ENCODE data around the gene GRSF1. TPM values are rescaled to one million over a fixed set of nuclear protein-coding genes. Genes with fewer than 3 reads are reported as not detected.

Gene GRSF1
- total and polyA plus RNA-seq, 2 of the 13 experiments (the other 11 are each of a cell fraction or from before 2014, with no cell fraction given), result 66.5 to 103 TPM

DNA sequence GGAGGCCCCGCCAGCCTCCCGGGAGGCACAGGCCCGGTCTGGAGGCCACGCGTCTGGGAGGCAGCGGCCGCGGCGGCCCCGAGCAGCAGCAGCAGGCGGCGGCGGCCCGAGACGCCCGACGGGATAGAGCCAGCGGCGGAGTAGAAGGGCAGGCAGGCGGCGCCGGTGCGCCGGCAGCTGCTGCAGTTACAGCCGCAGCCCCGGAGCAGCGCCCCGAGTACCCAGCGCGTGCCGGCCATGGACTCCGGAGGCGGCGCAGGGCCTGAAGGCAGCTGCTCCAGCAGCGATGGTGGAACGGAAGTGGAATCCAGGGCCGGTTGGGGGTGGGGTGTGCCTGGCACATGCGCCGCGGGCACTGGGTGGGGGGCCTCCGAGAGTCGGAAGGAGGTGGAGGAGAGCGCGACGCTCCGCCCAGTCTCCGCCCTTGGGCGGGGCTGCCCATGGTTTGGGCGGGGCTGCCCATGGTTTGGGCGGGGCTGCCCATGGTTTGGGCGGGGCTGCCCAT, at the start of gene GRSF1 (continued):
- TF ChIP-seq TGIF2 (CRISPR knock-in tag; IDR thresholded peaks at IDR 0.05) (peak; percentile 52; the same call in 1 of the 2 replicates), ATAD3A (CRISPR knock-in tag; IDR thresholded peaks at IDR 0.05) (no peak), SPEN (CRISPR knock-in tag; IDR thresholded peaks at IDR 0.05; ENCODE audit: low read depth) (peak; percentile 19), POLR2G (IDR thresholded peaks at IDR 0.05; ENCODE audit: low read depth, low read length) (peak; percentile 81), ZNF451 (CRISPR knock-in tag; IDR thresholded peaks at IDR 0.05) (peak; percentile 20), NKX3-1 (CRISPR knock-in tag; IDR thresholded peaks at IDR 0.05) (no peak), MEIS2 (CRISPR knock-in tag; IDR thresholded peaks at IDR 0.05) (peak; percentile 15; the same call in 1 of the 2 replicates), KDM2A (CRISPR knock-in tag; IDR thresholded peaks at IDR 0.05; ENCODE audit: borderline replicate concordance, low read depth) (peak; percentile 38; the same call in 1 of the 2 replicates), ETV5 (CRISPR knock-in tag; IDR thresholded peaks at IDR 0.05; ENCODE audit: borderline replicate concordance) (peak; percentile 87), ZNF761 (CRISPR knock-in tag; conservative IDR thresholded peaks at IDR 0.05) (0 out of 2 replicates have a peak, but pooled peaks have one; percentile 41), RBM39 (IDR thresholded peaks at IDR 0.05; ENCODE audit: low read depth, low read length, poor library complexity, severe bottlenecking) (peak; percentile 37), SALL2 (CRISPR knock-in tag; IDR thresholded peaks at IDR 0.05) (peak; percentile 29; the same call in 1 of the 2 replicates), TMF1 (CRISPR knock-in tag; IDR thresholded peaks at IDR 0.05; ENCODE audit: low read depth) (peak; percentile 57; the same call in 1 of the 2 replicates), FOXK1 (CRISPR knock-in tag; IDR thresholded peaks at IDR 0.05; ENCODE audit: borderline replicate concordance, low read depth) (0 out of 2 replicates have a peak, but pooled peaks have one; percentile 29), SIX4 (CRISPR knock-in tag; IDR thresholded peaks at IDR 0.05) (peak; percentile 23; the same call in 1 of the 2 replicates), ZNF251 (CRISPR knock-in tag; IDR thresholded peaks at IDR 0.05) (no peak), ASH2L (IDR thresholded peaks at IDR 0.05; ENCODE audit: insufficient read length, low read depth, low read length) (no peak), MYNN (CRISPR knock-in tag; IDR thresholded peaks at IDR 0.05; ENCODE audit: low read depth) (no peak)
- TF ChIP-seq, protein P1, sequence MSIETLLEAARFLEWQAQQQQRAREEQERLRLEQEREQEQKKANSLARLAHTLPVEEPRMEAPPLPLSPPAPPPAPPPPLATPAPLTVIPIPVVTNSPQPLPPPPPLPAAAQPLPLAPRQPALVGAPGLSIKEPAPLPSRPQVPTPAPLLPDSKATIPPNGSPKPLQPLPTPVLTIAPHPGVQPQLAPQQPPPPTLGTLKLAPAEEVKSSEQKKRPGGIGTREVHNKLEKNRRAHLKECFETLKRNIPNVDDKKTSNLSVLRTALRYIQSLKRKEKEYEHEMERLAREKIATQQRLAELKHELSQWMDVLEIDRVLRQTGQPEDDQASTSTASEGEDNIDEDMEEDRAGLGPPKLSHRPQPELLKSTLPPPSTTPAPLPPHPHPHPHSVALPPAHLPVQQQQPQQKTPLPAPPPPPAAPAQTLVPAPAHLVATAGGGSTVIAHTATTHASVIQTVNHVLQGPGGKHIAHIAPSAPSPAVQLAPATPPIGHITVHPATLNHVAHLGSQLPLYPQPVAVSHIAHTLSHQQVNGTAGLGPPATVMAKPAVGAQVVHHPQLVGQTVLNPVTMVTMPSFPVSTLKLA (IDR thresholded peaks at IDR 0.05), result peak; percentile 34; the same call in 1 of the 2 replicates
- TF ChIP-seq, protein P2, sequence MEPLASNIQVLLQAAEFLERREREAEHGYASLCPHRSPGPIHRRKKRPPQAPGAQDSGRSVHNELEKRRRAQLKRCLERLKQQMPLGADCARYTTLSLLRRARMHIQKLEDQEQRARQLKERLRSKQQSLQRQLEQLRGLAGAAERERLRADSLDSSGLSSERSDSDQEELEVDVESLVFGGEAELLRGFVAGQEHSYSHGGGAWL (CRISPR knock-in tag; IDR thresholded peaks at IDR 0.05), result peak; percentile 49
- TF ChIP-seq, protein P3, sequence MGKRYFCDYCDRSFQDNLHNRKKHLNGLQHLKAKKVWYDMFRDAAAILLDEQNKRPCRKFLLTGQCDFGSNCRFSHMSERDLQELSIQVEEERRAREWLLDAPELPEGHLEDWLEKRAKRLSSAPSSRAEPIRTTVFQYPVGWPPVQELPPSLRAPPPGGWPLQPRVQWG (CRISPR knock-in tag; IDR thresholded peaks at IDR 0.05; ENCODE audit: borderline replicate concordance, low read depth), result no peak
- TF ChIP-seq, protein P4, sequence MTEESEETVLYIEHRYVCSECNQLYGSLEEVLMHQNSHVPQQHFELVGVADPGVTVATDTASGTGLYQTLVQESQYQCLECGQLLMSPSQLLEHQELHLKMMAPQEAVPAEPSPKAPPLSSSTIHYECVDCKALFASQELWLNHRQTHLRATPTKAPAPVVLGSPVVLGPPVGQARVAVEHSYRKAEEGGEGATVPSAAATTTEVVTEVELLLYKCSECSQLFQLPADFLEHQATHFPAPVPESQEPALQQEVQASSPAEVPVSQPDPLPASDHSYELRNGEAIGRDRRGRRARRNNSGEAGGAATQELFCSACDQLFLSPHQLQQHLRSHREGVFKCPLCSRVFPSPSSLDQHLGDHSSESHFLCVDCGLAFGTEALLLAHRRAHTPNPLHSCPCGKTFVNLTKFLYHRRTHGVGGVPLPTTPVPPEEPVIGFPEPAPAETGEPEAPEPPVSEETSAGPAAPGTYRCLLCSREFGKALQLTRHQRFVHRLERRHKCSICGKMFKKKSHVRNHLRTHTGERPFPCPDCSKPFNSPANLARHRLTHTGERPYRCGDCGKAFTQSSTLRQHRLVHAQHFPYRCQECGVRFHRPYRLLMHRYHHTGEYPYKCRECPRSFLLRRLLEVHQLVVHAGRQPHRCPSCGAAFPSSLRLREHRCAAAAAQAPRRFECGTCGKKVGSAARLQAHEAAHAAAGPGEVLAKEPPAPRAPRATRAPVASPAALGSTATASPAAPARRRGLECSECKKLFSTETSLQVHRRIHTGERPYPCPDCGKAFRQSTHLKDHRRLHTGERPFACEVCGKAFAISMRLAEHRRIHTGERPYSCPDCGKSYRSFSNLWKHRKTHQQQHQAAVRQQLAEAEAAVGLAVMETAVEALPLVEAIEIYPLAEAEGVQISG (CRISPR knock-in tag; IDR thresholded peaks at IDR 0.05), result peak; percentile 48; the same call in 1 of the 2 replicates
- TF ChIP-seq, protein P5, sequence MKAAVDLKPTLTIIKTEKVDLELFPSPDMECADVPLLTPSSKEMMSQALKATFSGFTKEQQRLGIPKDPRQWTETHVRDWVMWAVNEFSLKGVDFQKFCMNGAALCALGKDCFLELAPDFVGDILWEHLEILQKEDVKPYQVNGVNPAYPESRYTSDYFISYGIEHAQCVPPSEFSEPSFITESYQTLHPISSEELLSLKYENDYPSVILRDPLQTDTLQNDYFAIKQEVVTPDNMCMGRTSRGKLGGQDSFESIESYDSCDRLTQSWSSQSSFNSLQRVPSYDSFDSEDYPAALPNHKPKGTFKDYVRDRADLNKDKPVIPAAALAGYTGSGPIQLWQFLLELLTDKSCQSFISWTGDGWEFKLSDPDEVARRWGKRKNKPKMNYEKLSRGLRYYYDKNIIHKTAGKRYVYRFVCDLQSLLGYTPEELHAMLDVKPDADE (CRISPR knock-in tag; IDR thresholded peaks at IDR 0.05), result no peak
